ENCODE measurements around the gene NXNL2. TPM values are rescaled to one million over a fixed set of nuclear protein-coding genes. Genes with fewer than 3 reads are reported as not detected.

NXNL2 gene
- 0.57 TPM for polyA plus RNA-seq
- long read RNA-seq, donor 1 = 0 reads
- long read RNA-seq, donor 2 = 0 reads
- long read RNA-seq, donor 3 = 0 reads
- long read RNA-seq, donor 4 = 0 reads
- long read RNA-seq, donor 5 = 0 reads
- long read RNA-seq, donor 6 = 0 reads
- long read RNA-seq, donor 7 = 0 reads
- long read RNA-seq, donor 8 = 0 reads
- long read RNA-seq, donor 9 = 0 reads
- long read RNA-seq, donor 10 = 0 reads
- long read RNA-seq, donor 11 = 0 reads

DNA sequence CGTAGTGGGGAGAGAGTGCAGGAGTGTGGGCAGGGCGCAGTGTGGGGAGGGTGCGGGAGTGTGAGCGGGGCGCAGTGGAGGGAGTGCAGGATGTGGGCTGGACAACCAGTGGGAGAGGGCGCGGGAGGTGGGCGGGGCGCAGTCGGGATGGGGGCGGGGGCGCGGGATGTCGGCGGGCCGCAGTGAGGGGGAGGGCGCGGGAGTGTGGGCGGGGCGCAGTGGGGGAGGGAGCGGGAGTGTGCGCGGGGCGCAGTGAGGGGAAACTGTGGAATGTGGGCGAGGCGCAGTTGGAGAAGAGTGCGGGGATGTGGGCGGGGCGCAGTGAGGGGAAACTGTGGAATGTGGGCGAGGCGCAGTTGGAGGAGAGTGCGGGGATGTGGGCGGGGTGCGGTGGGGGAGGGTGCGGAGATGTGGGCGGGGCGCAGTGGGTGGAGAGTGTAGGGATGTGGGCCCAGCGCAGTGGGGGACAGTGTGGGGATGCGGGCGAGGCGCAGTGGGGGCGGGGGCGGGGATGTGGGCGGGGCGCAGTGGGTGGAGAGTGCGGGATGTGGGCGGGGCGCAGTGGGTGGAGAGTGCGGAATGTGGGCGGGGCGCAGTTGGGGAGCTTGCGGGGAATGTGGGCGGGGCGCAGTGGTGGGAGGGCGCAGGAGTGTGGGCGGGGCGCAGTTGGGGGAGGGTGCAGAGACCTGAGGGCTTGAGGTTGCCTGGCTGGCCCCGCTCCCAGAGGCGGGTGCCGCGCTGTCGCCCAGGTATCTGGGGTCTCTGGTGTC, at the start of gene NXNL2:
NXNL2 (plus strand) TSS at position 723 of the 770 bp plus-strand sequence. CDS start 257 bp downstream, outside the sequence.
- H3K4me1 ChIP-seq (ENCODE audit: control insufficient read depth, insufficient read depth, low read length) = peaks cover 18% of the 10 kb centered on the region
- H3K9me3 ChIP-seq (ENCODE audit: control insufficient read depth, low read depth, low read length) = peaks cover 5% of the 10 kb centered on the region
- H3K36me3 ChIP-seq (ENCODE audit: control insufficient read depth, insufficient read depth, low read length) = no peaks in the 10 kb centered on the region
- no CpG with 5 or more reads among the region's 62 CpGs for WGBS (ENCODE audit: insufficient coverage, low lambda C conversion rate)
- H3K27me3 ChIP-seq (ENCODE audit: control insufficient read depth, insufficient read depth, low read length) = peaks cover 70% of the 10 kb centered on the region
- peak; percentile 53 to 56 for DNase-seq
- H3K4me3 ChIP-seq (ENCODE audit: low read length) = peak within 1 kb of the TSS; percentile 50
- H3K27ac ChIP-seq (ENCODE audit: low read length) = peak within 1 kb of the TSS; percentile 12

DNA sequence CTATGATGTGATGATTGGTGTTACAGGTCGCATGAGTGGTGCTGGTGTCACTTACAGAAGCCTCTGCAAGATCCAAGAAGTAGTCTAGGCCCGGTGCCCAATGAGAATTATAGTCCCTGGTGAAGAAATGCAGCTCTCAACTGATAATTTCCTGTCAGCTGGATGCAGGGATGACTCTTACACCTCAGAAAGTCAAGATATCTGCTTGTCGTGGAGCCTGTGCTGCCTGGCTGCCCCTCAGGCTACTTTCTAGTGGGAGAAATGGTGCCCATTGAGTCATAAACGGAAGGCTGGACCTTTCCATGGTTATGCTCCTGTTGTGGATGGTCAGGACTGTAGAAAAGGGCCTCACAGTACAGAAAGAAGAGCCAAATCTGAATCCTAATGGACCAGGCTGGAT, 46.8 kb upstream of the NXNL2 start:
- Histone ChIP-seq H3K4me1 (ENCODE audit: control insufficient read depth, insufficient read depth, low read length) (no peaks in the 10 kb centered on the region), H3K4me3 (ENCODE audit: low read length) (no peak overlapping the region), H3K36me3 (ENCODE audit: control insufficient read depth, insufficient read depth, low read length) (peaks cover 5% of the 10 kb centered on the region), H3K27me3 (ENCODE audit: control insufficient read depth, insufficient read depth, low read length) (no peaks in the 10 kb centered on the region), H3K27ac (ENCODE audit: low read length) (no peak overlapping the region), H3K9me3 (ENCODE audit: control insufficient read depth, low read depth, low read length) (no peaks in the 10 kb centered on the region)
- WGBS (ENCODE audit: insufficient coverage, low lambda C conversion rate) = no CpG with 5 or more reads among the region's 4 CpGs
- no peak for DNase-seq

DNA sequence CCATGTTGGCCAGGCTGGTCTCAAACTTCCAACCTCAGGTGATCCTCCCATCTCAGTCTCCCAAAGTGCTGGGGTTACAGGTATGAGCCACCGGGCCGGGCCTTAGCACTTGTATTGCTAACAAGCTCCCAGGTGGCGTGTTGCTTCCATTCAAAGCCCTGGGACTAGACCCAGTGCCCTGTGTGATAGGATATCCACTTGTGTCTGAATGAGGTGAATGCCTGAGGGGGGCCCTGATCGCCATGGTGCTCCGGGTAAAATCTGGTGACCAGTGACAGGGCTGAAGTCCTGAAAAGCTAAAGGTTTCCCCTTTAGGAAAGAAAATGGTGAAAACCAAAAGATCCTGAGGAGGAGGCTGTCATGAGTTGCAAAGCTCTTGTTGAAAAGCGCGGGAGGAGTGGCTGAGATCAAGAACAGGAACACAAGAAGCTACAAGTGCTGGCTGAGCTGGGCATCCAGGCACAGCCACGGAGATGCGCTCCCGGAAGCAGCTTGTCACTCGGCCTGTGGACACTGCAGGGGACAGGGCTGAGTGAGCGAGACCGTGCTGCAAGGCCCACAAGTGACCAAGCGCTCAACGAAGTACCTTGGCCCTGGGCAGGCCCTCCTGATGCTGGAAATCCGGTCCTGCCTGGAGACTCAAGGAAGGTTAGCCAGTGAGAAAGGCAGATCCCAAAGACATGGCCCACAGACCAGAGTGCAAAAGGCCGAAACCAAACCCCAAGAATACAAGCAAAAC, 39.8 kb upstream of the NXNL2 start:
- no peak for DNase-seq
- Histone ChIP-seq H3K27me3 (ENCODE audit: control insufficient read depth, insufficient read depth, low read length) (no peaks in the 10 kb centered on the region), H3K27ac (ENCODE audit: low read length) (no peak overlapping the region), H3K4me3 (ENCODE audit: low read length) (no peak overlapping the region), H3K36me3 (ENCODE audit: control insufficient read depth, insufficient read depth, low read length) (no peaks in the 10 kb centered on the region), H3K4me1 (ENCODE audit: control insufficient read depth, insufficient read depth, low read length) (no peaks in the 10 kb centered on the region), H3K9me3 (ENCODE audit: control insufficient read depth, low read depth, low read length) (no peaks in the 10 kb centered on the region)
- no CpG with 5 or more reads among the region's 17 CpGs for whole genome bisulfite sequencing (ENCODE audit: insufficient coverage, low lambda C conversion rate)

DNA sequence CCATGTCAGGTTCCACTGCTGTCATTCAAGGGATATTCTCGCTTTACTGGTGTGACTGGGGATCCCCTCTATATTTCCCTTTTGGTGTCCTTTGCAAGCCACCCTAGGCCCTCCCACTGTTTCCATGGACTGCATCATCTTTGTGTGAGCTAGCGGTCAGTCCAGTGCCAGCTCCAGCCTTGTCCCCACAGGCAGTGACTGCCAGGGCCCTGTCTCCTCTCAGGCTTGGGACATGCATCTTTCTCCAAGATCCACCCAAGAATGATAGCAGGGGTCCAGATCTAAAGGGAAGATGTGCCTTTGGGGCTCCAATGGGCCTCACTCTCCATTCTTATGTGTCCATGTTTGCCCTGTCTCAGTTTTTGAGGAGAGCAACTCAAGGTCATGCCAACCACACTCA, 37.8 kb upstream of the NXNL2 start:
- Histone ChIP-seq H3K4me3 (ENCODE audit: low read length) (no peak overlapping the region), H3K36me3 (ENCODE audit: control insufficient read depth, insufficient read depth, low read length) (no peaks in the 10 kb centered on the region), H3K4me1 (ENCODE audit: control insufficient read depth, insufficient read depth, low read length) (no peaks in the 10 kb centered on the region), H3K27me3 (ENCODE audit: control insufficient read depth, insufficient read depth, low read length) (no peaks in the 10 kb centered on the region), H3K9me3 (ENCODE audit: control insufficient read depth, low read depth, low read length) (no peaks in the 10 kb centered on the region), H3K27ac (ENCODE audit: low read length) (no peak overlapping the region)
- no peak for DNase-seq
- 100% methylated on average over 1 of the region's 2 CpGs for WGBS (ENCODE audit: insufficient coverage, low lambda C conversion rate)

DNA sequence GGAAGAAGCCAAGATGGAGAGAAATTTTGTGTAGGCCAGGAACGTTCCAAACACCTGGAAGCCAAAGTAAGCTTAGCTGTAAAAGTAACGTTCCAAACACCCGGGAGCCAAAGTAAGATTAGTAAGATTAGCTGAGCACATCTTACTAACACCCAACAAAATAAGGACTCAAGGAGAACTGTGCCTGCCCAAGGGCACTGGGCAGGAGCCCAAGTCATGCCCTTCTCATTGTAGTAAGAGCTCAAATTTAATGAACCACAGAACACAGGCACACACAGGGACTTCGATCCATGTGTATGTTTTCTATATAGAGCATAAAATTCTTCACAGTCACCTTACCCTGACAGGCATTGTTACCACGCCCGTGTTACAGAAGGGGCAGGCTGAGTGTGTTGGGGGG, 36.1 kb upstream of the NXNL2 start:
- Histone ChIP-seq H3K9me3 (ENCODE audit: control insufficient read depth, low read depth, low read length) (no peaks in the 10 kb centered on the region), H3K27me3 (ENCODE audit: control insufficient read depth, insufficient read depth, low read length) (no peaks in the 10 kb centered on the region), H3K4me3 (ENCODE audit: low read length) (no peak overlapping the region), H3K36me3 (ENCODE audit: control insufficient read depth, insufficient read depth, low read length) (no peaks in the 10 kb centered on the region), H3K27ac (ENCODE audit: low read length) (no peak overlapping the region), H3K4me1 (ENCODE audit: control insufficient read depth, insufficient read depth, low read length) (peaks cover 4% of the 10 kb centered on the region)
- WGBS (ENCODE audit: insufficient coverage, low lambda C conversion rate) = no CpG with 5 or more reads among the region's 6 CpGs
- no peak for DNase-seq

DNA sequence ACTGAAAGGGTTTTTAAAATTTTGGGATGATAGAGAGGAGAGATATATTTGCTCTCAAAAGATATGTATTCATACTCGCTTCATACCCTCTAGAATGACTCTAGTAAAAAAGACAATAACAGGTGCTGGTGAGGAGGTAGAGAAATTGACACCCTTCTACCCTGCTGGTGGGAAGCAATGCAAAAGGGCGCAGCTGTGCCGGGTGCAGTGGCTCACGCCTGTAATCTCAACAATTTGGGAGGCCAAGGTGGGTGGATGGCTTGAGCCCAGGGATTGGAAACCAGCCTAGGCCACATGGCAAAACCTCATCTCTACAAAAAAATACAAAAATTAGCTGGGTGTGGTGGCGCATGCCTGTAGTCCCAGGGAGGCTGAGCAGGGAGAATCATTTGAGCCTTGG, 33.9 kb upstream of the NXNL2 start:
- no peaks in the 10 kb centered on the region for H3K9me3 ChIP-seq (ENCODE audit: control insufficient read depth, low read depth, low read length)
- WGBS (ENCODE audit: insufficient coverage, low lambda C conversion rate) = no CpG with 5 or more reads among the region's 5 CpGs
- no peak overlapping the region for H3K4me3 ChIP-seq (ENCODE audit: low read length)
- H3K27ac ChIP-seq (ENCODE audit: low read length) = no peak overlapping the region
- H3K27me3 ChIP-seq (ENCODE audit: control insufficient read depth, insufficient read depth, low read length) = no peaks in the 10 kb centered on the region
- H3K36me3 ChIP-seq (ENCODE audit: control insufficient read depth, insufficient read depth, low read length) = no peaks in the 10 kb centered on the region
- DNase-seq = no peak
- peaks cover 4% of the 10 kb centered on the region for H3K4me1 ChIP-seq (ENCODE audit: control insufficient read depth, insufficient read depth, low read length)

DNA sequence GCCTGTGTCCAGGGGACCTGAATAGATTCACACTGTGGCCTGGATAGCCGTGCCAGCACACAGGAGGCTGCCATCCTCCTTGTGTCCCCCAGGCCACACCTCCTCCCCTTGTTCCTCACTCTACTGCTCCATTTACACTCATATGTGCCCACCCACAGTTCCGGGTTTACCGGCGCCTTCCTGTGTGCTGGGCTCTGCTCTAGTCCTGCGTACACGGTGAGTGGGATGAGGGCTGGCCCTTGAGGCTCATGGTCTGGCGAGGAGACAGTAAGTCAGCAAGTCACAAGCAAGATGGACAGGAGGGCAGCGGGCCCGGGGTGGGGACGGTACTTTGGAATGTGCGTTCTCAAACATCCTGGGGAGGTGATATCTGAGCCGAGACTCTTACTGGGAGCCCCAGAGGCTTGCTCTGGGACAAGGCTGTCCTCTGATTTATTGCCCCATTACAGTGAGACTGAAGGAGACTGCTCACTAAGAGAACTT, 32.4 kb upstream of the NXNL2 start:
- no peak overlapping the region for H3K27ac ChIP-seq (ENCODE audit: low read length)
- peaks cover 4% of the 10 kb centered on the region for H3K4me1 ChIP-seq (ENCODE audit: control insufficient read depth, insufficient read depth, low read length)
- DNase-seq = no peak
- no peaks in the 10 kb centered on the region for H3K27me3 ChIP-seq (ENCODE audit: control insufficient read depth, insufficient read depth, low read length)
- H3K36me3 ChIP-seq (ENCODE audit: control insufficient read depth, insufficient read depth, low read length) = no peaks in the 10 kb centered on the region
- H3K9me3 ChIP-seq (ENCODE audit: control insufficient read depth, low read depth, low read length) = no peaks in the 10 kb centered on the region
- no CpG with 5 or more reads among the region's 12 CpGs for WGBS (ENCODE audit: insufficient coverage, low lambda C conversion rate)
- no peak overlapping the region for H3K4me3 ChIP-seq (ENCODE audit: low read length)

DNA sequence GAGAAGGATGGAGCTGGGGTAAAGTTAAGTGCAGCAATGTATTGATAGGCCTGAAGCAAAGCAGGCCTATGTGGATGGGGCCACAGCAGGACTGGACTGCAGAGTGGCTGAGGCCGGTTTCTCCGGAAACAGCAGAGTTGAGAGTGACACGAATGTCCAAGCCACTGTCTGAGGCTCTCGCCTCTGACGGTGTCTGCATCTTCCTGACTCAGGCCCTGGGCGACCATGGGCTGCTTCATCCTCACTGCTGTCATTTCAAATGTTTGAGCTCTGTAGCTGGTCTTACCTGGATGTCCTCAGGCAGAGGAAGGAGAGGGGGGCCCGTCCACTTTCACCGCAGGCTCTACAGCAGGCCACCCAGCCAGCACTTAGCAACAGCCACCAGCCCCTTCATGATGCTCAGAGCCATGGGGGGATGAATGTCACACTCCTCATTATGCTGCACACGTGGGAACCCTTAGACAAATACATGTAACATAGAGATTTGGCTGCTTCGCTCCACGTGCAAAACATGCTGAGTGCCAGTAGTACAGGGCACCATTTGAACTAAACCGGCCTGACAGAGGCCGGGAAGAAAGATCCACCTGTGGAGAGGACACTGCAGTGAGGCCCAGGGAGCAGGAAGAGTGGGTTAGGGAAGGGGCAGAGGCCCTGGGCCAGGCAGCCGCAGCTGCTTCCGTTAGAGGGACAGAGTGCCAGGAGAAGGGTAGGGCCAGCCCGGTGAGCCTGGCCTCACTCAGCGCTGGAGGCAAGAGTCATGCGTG, 31.7 kb upstream of the NXNL2 start:
- H3K4me3 ChIP-seq (ENCODE audit: low read length) = no peak overlapping the region

DNA sequence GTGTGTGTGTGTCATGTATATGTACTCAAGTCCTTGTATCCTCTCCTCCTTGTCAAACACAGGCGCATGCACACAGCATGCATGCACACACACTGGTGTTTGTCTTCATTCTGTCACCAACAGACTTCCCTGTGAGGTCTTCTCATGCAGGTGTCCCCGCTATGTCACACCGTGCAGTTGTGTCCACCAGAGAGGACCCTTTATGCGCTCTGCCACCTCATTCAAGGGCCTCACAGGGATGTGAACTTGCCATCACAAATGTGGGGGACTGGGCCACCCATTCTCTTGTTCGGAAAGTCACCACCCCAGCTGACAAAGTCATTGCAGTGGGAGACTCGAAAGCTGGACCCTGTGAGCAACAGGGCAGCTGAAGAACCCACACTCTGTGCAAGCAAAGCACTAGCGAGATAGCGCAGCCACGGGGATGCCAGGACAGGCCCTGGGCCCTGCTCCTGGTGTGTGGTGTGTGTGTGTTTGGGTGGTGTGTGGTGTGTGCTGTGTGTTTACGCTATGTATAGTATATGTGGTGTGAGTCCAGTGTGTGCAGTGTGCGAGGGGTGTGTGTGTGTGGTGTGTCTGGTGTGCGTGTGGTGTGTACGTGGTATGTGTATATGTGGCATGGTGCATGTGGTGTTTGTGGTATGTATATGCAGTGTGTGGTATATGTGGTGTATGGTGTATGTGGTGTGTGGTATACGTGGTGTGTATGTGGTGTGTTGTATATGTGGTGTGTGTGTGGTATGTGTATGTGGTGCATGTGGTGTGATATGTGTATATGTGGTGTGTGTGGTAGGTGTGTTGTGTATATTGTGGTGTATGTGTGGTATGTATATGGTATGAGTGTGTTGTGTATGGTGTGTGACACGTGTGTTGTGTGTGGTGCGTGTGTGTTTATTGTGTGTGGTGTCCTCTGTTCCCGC, 30.9 kb upstream of the NXNL2 start:
- no peak overlapping the region for H3K4me3 ChIP-seq (ENCODE audit: low read length)
- no peak overlapping the region for H3K27ac ChIP-seq (ENCODE audit: low read length)
- WGBS (ENCODE audit: insufficient coverage, low lambda C conversion rate) = 100% methylated on average over 1 of the region's 17 CpGs
- no peak for DNase-seq
- H3K27me3 ChIP-seq (ENCODE audit: control insufficient read depth, insufficient read depth, low read length) = no peaks in the 10 kb centered on the region
- H3K4me1 ChIP-seq (ENCODE audit: control insufficient read depth, insufficient read depth, low read length) = peaks cover 4% of the 10 kb centered on the region
- H3K9me3 ChIP-seq (ENCODE audit: control insufficient read depth, low read depth, low read length) = no peaks in the 10 kb centered on the region
- no peaks in the 10 kb centered on the region for H3K36me3 ChIP-seq (ENCODE audit: control insufficient read depth, insufficient read depth, low read length)

More for the DNA sequence above, 31.7 kb upstream of the NXNL2 start:
- Histone ChIP-seq H3K27ac (ENCODE audit: low read length) (no peak overlapping the region), H3K27me3 (ENCODE audit: control insufficient read depth, insufficient read depth, low read length) (no peaks in the 10 kb centered on the region), H3K4me1 (ENCODE audit: control insufficient read depth, insufficient read depth, low read length) (peaks cover 4% of the 10 kb centered on the region), H3K36me3 (ENCODE audit: control insufficient read depth, insufficient read depth, low read length) (no peaks in the 10 kb centered on the region), H3K9me3 (ENCODE audit: control insufficient read depth, low read depth, low read length) (no peaks in the 10 kb centered on the region)
- DNase-seq = no peak
- WGBS (ENCODE audit: insufficient coverage, low lambda C conversion rate) = no CpG with 5 or more reads among the region's 18 CpGs
